B cell (primary cell): Measurements from ENCODE around the gene ZCCHC4. TPM values are rescaled to one million over a fixed set of nuclear protein-coding genes. Genes with fewer than 3 reads are reported as not detected.

Experiments
- ATAC-seq: fragments of 200-7000 bp; cut with Tn5 transposase; one replicate; pipeline ENCODE4 v1.10.0; 2021; ENCODE audit warnings: low read depth, mild to moderate bottlenecking, moderate number of reproducible peaks, moderate library complexity
- CTCF ChIA-PET: fragments of 350-600 bp; sonication (Branson Sonifier 250); formaldehyde crosslinking; loops from one replicate; lab custom pipeline; 2021; ENCODE audit warnings: antibody characterized with exemption, inconsistent platforms; lab: Charles Lee
- POLR2A ChIA-PET: fragments of 350-600 bp; sonication (Branson Sonifier 250); formaldehyde crosslinking; loops from one replicate; lab custom pipeline; 2021; ENCODE audit warnings: antibody characterized with exemption; lab: Charles Lee
- DNase-seq: peaks from one replicate; pipeline ENCODE4 v3.0.0; 2013
- H2AFZ ChIP-seq: 2 replicates; pipeline ENCODE4 v1.6.1; 2012; ENCODE audit warnings: mild to moderate bottlenecking, low read depth, low read length; ENCODE audit not compliant: insufficient read depth, poor library complexity, severe bottlenecking
- H3K27ac ChIP-seq, 2 donors: 1 replicate in 1 of 2; 2 replicates in 1 of 2; pipeline ENCODE4 v1.5.1; 2012 to 2013; ENCODE audit warnings: low read length in 2 of 2, mild to moderate bottlenecking in 2 of 2, moderate library complexity in 1 of 2
- H3K27me3 ChIP-seq, 4 experiments: fragments of 200-600 bp in 1 of 4; sonication (generic) in 1 of 4; replicated peaks in 1 of 4; 1 replicate in 2 of 4; 2 replicates in 2 of 4; pipeline versions ENCODE4 v1.6.1 to v1.7.0; 2013 to 2016; ENCODE audit warnings: low read length in 3 of 4, mild to moderate bottlenecking in 2 of 4, mixed read lengths in 1 of 4, moderate library complexity in 1 of 4; ENCODE audit not compliant: insufficient read depth in 4 of 4, control insufficient read depth in 3 of 4; ENCODE audit errors: control extremely low read depth in 1 of 4
- H3K36me3 ChIP-seq, 2 experiments: replicated peaks in 1 of 2; 1 replicate in 1 of 2; 2 replicates in 1 of 2; pipeline versions ENCODE4 v1.6.1 to v1.7.1; 2013; ENCODE audit warnings: low read length in 1 of 2; ENCODE audit not compliant: insufficient read depth in 2 of 2, control insufficient read depth in 1 of 2; ENCODE audit errors: control extremely low read depth in 1 of 2, extremely low read depth in 1 of 2
- H3K4me1 ChIP-seq, 2 donors: fragments of 200-600 bp in 1 of 2; sonication (generic) in 1 of 2; 1 replicate in 1 of 2; 2 replicates in 1 of 2; pipeline versions ENCODE4 v1.5.1 to v1.6.1; 2013 to 2017; ENCODE audit warnings: low read length in 2 of 2; ENCODE audit not compliant: control insufficient read depth in 2 of 2, insufficient read depth in 2 of 2
- H3K4me2 ChIP-seq: replicated peaks from 2 replicates; pipeline ENCODE3; 2012; ENCODE audit warnings: mild to moderate bottlenecking, low read depth, low read length; ENCODE audit not compliant: poor library complexity, severe bottlenecking
- H3K4me3 ChIP-seq, 5 experiments: fragments of 200-600 bp in 1 of 5; sonication (generic) in 1 of 5; 1 replicate in 3 of 5; 2 replicates in 2 of 5; pipeline versions ENCODE4 v1.5.1 to v1.7.0; 2011 to 2016; ENCODE audit warnings: low read length in 4 of 5, mild to moderate bottlenecking in 4 of 5, low read depth in 2 of 5, control low read depth in 1 of 5, moderate library complexity in 1 of 5; ENCODE audit not compliant: insufficient read depth in 1 of 5; ENCODE audit errors: control extremely low read depth in 1 of 5, extremely low read depth in 1 of 5
- H3K79me2 ChIP-seq: fragments of 200-600 bp; sonication (generic); one replicate; pipeline ENCODE4 v1.6.0; 2016; ENCODE audit warnings: low read length; ENCODE audit not compliant: control insufficient read depth, insufficient read depth
- H3K9ac ChIP-seq: fragments of 200-600 bp; sonication (generic); 2 replicates; pipeline ENCODE4 v1.6.1; 2017; ENCODE audit warnings: mild to moderate bottlenecking, low read length, moderate library complexity
- H3K9me3 ChIP-seq, 3 donors: one replicate each; pipeline versions ENCODE4 v1.6.1 to v1.7.1; 2013; ENCODE audit warnings: low read length in 2 of 3; ENCODE audit not compliant: control insufficient read depth in 2 of 3, insufficient read depth in 1 of 3; ENCODE audit errors: control extremely low read depth in 1 of 3
- H4K20me1 ChIP-seq: 2 replicates; pipeline ENCODE4 v1.6.0; 2012; ENCODE audit warnings: mild to moderate bottlenecking, low read length; ENCODE audit not compliant: insufficient read depth, control insufficient read depth, poor library complexity, severe bottlenecking
- H3K27ac Mint-ChIP-seq: one replicate; pipeline ENCODE4 v1.8.0; 2021; ENCODE audit warnings: mixed read lengths
- H3K27me3 Mint-ChIP-seq: one replicate; pipeline ENCODE4 v1.8.0; 2021; ENCODE audit warnings: mixed read lengths
- H3K4me1 Mint-ChIP-seq: one replicate; pipeline ENCODE4 v1.8.0; 2021; ENCODE audit warnings: mixed read lengths
- H3K4me3 Mint-ChIP-seq: one replicate; pipeline ENCODE4 v1.8.0; 2021; ENCODE audit warnings: mixed read lengths
- H3K9me3 Mint-ChIP-seq: one replicate; pipeline ENCODE4 v1.8.0; 2022; ENCODE audit warnings: mixed read lengths; ENCODE audit not compliant: insufficient read depth
- EZH2 ChIP-seq: IDR thresholded peaks from 2 replicates; pipeline ENCODE4 v1.6.1; 2012; ENCODE audit warnings: borderline replicate concordance, low read depth, mild to moderate bottlenecking, moderate library complexity, low read length; ENCODE audit not compliant: insufficient read depth, poor library complexity, severe bottlenecking
- WGBS: methylation state at CpG from one replicate; pipeline ENCODE4 v1.1.5; 2013; ENCODE audit warnings: missing lambda C conversion rate; ENCODE audit not compliant: insufficient coverage; 5-methylcytosine and 5-hydroxymethylcytosine counted together
- intact Hi-C: fragments of 100-400 bp; cut with micrococcal nuclease; formaldehyde crosslinking; loops from one replicate; pipeline ENCODE4 v1.10.0; 2022
- polyA plus RNA-seq: library from polyadenylated mRNA; depleted of rRNA; stranded (reverse); fragments of >200 nt; gene quantifications from 2 replicates; pipeline ENCODE4 v1.2.3, GENCODE V29; 2012
- total RNA-seq, 2 donors: library from RNA; stranded (reverse); fragments of 120-200 nt in 1 of 2; gene quantifications; 1 replicate in 1 of 2; 2 replicates in 1 of 2; pipeline versions ENCODE4 v1.2.3 to v1.2.4, GENCODE V29; 2013 to 2022
- TF ChIP-seq, protein P1 (sequence below): fragments of 200-600 bp; IDR thresholded peaks from one replicate; pipeline ENCODE4 v1.8.0; 2022; ENCODE audit warnings: antibody characterized with exemption, mild to moderate bottlenecking

ZCCHC4 gene
- total and polyA plus RNA-seq, 2 donors (not counting 1 experiment from before 2014, with no cell fraction given) = 6.5 to 22.4 TPM

DNA sequence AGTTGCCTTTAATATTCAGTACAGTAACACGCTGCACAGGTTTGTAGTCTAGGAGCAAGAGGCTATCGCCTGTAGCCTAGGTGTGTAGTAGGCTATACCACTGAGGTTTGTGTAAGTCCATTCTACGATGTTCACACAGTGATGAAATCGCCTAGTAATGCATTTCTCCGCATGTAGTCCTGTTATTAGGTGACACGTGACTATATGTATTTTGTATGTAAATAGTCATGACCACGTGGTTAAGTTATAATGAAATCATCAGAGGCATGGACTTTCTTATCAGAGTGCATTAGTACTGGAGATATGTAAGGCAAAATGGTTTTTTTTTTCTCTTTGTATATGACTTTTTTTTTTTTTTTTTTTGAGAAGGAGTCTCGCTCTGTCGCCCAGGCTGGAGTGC is 9.9 kb upstream of the ZCCHC4 start:
- DNase-seq = no peak
- no peaks in the 10 kb centered on the region for H3K9me3 Mint-ChIP-seq
- H3K27me3 Mint-ChIP-seq = peaks cover 16% of the 10 kb centered on the region
- H3K4me1 ChIP-seq = no peaks in the 10 kb centered on the region
- ChIA-PET POLR2A (no interaction called here), CTCF (no interaction called here)
- no peak overlapping the region for H3K27ac ChIP-seq
- peaks cover 0 to 9% (median 0%) of the 10 kb centered on the region in 4 experiments for H3K27me3 ChIP-seq
- no peaks in the 10 kb centered on the region for H3K36me3 ChIP-seq
- H3K9me3 ChIP-seq = no peaks in the 10 kb centered on the region
- intact Hi-C loops = no loop called here
- H2AFZ ChIP-seq = no peak overlapping the region
- H3K79me2 ChIP-seq = no peaks in the 10 kb centered on the region
- no peak overlapping the region for H3K4me3 ChIP-seq
- no peak for ATAC-seq
- H3K4me1 Mint-ChIP-seq = peaks cover 8% of the 10 kb centered on the region
- TF ChIP-seq, protein P1, sequence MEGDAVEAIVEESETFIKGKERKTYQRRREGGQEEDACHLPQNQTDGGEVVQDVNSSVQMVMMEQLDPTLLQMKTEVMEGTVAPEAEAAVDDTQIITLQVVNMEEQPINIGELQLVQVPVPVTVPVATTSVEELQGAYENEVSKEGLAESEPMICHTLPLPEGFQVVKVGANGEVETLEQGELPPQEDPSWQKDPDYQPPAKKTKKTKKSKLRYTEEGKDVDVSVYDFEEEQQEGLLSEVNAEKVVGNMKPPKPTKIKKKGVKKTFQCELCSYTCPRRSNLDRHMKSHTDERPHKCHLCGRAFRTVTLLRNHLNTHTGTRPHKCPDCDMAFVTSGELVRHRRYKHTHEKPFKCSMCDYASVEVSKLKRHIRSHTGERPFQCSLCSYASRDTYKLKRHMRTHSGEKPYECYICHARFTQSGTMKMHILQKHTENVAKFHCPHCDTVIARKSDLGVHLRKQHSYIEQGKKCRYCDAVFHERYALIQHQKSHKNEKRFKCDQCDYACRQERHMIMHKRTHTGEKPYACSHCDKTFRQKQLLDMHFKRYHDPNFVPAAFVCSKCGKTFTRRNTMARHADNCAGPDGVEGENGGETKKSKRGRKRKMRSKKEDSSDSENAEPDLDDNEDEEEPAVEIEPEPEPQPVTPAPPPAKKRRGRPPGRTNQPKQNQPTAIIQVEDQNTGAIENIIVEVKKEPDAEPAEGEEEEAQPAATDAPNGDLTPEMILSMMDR = no peak
- TF ChIP-seq EZH2 = no peak
- H4K20me1 ChIP-seq = no peaks in the 10 kb centered on the region
- no peak overlapping the region for H3K9ac ChIP-seq
- 80% methylated on average over 4 of the region's 9 CpGs for whole genome bisulfite sequencing
- H3K4me3 Mint-ChIP-seq = no peak overlapping the region
- no peak overlapping the region for H3K27ac Mint-ChIP-seq
- H3K4me2 ChIP-seq = no peak overlapping the region

DNA sequence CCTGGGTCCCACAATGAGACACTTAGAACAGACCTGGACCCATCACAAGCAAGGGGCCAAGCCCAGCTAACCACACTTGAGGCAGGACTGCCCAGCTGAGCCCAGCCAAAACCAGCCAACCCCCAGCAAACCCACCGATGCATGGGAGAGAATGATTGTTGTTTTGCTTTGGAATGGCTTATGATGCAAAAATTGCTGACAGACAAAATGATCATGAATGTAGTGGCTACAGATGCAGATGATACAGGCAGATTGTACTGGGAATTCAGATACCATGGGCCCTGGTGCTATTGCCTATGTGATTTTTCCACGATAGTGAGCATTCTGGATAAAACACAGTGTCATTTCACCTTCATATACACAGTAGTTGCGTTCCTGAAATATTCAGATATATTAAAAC is 9.0 kb upstream of the ZCCHC4 start:
- no peaks in the 10 kb centered on the region for H3K36me3 ChIP-seq
- peaks cover 0 to 2% of the 10 kb centered on the region in 2 donors for H3K4me1 ChIP-seq
- no peak overlapping the region for H3K27ac ChIP-seq
- peaks cover 0 to 9% (median 0%) of the 10 kb centered on the region in 4 experiments for H3K27me3 ChIP-seq
- H3K4me2 ChIP-seq = no peak overlapping the region
- DNase-seq (no peak), ATAC-seq (no peak)
- Mint-ChIP-seq H3K9me3 (no peaks in the 10 kb centered on the region), H3K27ac (no peak overlapping the region), H3K4me1 (peaks cover 5% of the 10 kb centered on the region), H3K27me3 (peaks cover 16% of the 10 kb centered on the region), H3K4me3 (no peak overlapping the region)
- no peak overlapping the region for H3K4me3 ChIP-seq
- H3K79me2 ChIP-seq = no peaks in the 10 kb centered on the region
- 100% methylated on average over 1 of the region's 3 CpGs for WGBS
- intact Hi-C loops = no loop called here
- TF ChIP-seq, protein P1 = no peak
- no peak for TF ChIP-seq EZH2
- ChIA-PET CTCF (interaction anchor here (1.6 kb wide), 1 partner anchor 9 kb away, joined by 7 read pairs; the partner anchor contains the start of gene ZCCHC4), POLR2A (no interaction called here)
- H3K9ac ChIP-seq = no peak overlapping the region
- H2AFZ ChIP-seq = no peak overlapping the region
- no peaks in the 10 kb centered on the region for H3K9me3 ChIP-seq
- H4K20me1 ChIP-seq = no peaks in the 10 kb centered on the region
